Activated effector memory CD4-positive, alpha-beta T cell treated with anti-CD3 and anti-CD28 coated beads, Interleukin-2, amount 50 U/mL, for 16 hours (primary cell): Measurements from ENCODE around the gene TBC1D4.

Experiments
- DNase-seq: peaks from one replicate; pipeline ENCODE4 v3.0.0-alpha.2; 2020

TBC1D4 gene

DNA sequence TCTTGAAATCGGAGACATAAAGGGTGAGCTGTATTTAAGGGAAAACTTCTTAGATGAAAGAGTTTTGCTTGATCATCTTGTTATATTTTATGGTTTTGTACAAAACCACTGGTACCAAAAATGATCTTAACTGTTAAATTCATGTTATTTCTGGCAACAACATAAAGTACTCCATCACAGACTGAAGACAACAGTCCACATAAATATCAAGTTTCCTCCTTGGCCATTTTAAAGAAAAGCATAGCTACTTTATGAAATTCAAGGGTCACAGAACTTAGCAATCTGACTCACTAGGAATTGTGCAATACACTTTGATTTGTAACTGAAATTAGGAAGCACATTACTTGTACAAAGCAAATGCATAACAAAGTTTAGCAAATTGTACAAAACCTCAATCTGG, 66.3 kb downstream of the TBC1D4 start:
- DNase-seq = no peak

DNA sequence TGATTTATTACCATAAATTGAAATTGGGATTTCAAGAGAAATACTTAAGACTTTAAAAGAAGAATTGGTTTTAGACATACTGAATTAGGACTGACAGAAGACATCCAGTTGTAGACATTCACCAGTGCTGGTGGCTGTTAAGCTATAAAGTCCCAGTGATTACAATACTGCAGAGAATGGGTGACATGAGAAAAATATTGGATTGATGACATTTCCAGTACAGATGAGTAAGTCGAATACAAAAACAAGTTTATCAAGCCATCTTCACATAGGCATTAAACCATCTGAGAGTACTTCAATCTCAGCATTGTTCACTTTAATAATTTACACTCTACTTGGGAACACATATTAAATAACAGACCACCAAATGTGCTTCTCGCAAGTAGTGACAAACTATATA, 66.8 kb downstream of the TBC1D4 start:
- DNase-seq = no peak

DNA sequence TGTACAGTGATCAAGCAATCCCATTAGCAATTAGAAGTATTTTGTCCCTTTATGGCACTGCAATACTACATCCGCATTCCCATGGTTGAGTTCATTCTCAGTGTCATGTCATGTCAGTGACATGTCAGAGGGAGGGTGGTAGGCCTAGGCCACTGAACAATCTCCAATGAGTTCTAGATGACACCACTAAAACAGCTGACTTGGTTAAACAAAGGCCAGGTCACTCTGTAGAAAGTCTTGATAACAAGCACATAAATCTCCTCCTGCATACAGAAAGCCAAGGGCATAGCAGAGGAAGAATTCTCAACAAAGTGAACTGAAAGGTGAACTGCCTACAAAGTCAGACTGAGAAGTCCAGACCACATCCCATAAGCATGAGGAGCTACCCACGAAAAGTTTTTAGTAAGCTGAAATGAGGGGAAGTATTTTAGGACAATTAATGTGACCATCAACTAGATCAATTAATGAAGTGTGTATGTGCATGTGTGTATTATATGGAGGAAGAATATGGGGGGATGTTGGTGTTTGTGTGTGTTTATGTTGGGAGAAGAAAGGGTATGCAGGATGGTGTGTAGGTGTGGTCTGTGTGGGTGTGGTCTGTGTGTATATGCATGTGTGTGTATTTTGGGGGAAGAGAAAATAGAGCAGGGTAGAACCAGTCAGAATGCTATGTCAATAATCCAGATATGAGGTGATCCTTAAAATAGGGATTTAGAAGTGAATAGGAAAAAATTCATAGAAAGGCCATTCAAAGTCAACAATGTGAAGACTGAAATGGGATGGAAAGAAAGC, 67.7 kb downstream of the TBC1D4 start:
- no peak for DNase-seq

DNA sequence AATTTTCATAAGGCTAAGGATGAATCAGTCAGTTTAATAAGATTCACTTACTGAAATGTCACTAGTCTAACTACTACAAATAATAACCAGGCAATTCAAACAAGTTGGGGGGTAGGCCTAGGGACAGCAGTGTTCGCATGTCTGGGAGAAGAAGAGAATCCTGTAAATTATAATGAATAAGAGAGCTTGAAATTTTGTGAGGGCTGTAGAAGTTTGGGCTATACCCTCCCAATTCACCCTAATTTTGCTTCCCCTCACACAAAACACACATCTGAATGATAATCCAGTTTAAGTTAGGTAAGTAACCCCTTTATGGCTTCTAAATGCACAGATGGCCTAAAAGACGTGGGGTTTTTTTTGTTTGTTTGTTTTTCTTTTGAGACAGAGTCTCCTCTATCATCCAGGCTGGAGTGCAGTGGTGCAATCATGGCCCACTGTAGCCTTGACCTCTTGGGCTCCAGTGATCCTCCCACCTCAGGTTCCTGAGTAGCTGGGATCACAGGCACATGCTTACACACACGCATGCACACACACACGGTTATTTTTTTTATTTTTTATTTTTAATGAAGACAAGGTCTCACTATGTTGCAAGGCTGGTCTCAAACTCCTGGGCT, 69.9 kb downstream of the TBC1D4 start:
- no peak for DNase-seq

DNA sequence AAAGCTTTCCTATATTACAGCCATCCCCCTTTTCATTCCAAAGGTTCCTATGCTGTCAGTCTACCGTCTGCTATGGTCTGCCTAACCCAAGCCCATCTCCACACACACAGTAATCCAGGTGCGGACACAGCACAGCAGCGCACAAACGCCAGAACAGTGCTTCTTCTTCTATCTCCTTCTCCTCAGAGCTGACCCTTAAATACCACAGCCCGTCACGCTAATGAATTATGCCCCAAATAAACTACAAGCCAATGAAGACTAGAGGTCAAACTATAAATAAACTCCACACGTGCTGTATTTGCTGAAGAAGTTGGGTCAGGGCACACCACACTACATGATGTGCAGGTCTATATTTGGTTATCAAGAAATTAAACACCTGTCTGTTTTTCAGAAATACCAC, 71.8 kb downstream of the TBC1D4 start:
- DNase-seq = no peak

DNA sequence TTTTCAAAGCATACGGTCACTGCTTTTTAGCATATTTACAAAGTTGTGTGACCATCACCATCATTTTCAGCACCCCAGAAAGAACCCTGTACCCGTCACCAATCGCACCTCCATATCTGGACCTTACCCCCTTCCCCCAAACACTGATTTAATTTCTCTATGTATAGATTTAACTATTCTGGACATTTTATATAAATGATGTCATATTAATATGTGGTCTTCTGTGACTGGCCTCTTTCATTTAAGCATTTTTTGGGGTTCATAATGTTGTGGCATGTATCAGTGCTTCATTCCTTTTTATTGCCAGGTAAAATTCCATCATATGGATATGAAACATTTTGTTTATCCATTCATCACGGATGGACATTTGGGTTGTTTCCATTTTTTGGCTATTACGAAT, 74.0 kb downstream of the TBC1D4 start:
- DNase-seq = no peak

DNA sequence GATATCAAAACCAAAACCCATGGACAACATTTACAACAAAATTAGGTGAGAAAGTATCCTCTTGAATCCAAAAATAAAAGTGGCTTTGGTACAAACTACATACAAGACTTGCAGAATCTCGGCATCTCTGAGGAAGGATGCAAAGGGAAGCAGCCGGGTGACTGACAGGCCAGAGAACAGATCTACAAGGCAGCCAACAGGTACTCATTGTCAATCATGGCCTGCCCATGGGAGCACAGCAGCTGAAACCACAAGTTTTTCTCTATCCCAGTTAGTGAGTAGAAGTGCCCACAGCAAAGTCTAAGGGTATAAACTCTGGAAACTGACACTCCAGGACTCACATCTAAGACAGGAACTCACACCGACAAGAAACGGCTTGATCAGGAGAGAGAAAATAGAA, 74.5 kb downstream of the TBC1D4 start:
- no peak for DNase-seq

DNA sequence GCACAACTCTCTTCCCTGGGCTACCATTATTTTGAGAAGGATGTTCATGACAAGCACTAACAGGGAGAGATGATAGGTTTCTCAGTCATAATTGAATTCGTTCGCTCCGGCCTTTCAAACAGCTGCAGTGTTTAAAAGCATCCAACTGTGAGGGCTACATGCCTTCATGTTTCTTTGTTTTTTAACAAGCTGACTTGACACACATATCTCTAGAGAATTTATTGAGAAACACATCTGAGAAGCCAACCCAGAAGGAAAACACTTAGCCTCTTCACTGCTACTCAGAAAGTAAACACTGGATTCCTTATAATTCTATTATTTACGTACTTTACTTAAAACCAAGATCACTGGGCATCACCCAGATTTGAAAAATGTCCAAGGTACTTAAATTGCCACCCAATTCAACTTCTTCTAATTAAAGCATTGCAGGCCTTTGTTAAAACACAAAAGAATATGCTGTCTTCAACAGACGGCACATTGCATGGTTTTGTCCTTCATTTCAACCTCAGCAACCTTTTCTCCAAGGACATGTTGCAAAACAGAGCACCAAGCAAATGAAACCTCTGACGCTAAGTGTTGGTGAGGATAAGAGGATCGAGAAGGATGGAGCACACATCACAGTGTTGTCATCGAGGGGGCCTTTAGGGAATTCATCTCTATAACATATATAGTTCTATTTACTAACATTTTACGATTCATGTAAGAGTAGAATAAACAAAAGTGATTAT, 75.8 kb downstream of the TBC1D4 start:
- no peak for DNase-seq

DNA sequence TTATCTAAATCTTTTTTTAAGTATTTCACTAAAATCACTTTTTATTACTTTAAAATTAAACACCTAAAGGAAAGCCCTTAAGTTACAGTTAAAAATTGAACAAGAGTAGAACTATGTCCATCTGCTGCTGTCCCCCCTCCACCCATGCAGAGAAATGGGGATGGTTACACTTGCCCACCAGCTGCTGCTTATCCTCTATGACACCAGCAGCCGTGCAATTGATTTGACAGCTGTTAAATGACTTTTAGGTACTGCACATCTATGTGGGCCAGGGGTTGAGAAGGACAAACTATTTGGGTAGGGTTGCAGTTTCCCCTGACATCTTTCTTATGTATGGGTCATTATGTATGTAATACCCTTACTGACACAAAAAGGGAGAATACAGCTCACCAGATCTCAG, 77.2 kb downstream of the TBC1D4 start:
- no peak for DNase-seq

DNA sequence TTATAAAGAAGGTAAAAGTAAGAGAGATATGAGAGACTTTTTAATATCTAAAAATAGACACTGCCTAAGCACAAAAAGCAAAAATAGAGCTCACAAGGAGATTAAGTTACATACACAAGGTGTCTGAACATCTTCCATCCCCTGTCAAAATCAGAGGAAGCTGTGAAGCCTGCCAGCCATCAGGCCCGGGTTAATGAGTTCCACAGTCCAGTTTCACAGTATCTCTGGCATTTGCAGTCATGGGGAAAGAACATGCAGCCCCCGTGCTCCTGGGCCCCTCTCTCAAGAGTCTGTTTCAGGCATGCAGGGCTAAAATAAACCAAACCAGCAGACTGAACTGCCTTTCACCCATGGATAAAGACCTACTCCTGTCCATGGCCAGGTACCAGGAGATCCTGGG, 79.2 kb downstream of the TBC1D4 start:
- DNase-seq = no peak

DNA sequence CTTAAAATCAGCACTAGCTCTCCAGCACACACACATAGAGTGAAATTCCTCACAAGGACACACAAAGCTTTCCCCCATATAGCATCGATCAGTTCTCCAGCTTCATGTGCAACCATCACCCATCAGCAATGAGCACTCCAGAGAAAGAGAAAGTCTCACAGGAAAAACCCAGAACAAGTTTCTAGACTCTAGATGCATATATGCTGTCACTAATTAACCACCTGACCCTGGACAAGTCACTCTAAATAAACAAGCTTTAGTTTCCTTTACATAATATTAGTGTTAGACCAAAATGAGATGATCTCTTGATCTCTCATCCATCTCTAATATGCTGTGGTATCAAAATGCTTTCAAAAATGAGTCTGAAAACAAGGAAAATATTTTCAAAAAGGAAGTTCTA, 81.2 kb downstream of the TBC1D4 start:
- DNase-seq = no peak

DNA sequence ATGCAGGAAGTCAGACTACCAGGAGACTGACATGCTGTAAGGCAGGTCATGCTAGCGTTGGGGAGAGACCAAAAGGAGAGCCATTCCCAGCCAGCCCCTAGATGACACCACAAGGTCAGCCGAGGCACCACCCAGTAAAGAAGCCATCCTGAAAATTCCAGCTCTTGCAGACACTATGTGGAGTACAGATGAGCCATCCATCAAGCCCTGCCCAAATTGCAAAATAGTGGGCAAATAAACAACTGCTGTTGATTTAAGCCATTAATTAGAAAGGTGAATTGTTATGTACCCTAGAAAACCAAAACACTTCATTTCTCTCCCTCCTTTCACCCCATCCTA, 82.1 kb downstream of the TBC1D4 start:
- DNase-seq = no peak

DNA sequence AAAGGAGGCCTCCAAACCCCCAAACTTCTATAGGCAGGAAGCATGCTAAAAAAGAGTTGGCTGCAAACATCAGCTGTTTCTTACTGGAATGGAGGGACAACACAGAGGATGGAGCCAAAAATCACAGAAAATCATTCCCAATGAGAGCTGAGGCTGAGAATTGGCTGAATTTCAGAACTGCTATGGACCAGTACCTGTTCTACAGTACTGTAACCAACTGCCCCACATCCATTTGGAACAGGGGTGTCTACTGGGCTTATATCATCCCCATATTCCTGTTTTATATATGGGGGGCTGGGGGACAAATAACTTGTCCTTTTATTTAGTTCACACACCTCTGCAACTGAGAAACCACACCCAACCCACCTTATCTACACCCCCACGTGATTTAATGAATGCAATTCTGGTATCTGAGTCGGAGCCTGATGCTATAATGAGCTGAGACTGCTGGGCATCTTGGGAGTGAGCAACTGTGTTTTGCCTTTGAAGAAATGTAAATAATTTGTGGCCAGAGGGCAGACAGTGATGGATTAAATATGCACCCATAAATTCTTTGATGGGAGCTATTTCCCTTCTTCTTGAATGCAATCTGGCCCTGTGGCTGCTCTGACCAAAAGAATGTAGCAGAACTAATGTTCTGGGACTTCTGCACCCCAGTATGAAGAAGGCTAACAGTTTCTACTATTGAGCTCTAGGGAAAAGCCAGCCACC, 82.6 kb downstream of the TBC1D4 start:
- no peak for DNase-seq

DNA sequence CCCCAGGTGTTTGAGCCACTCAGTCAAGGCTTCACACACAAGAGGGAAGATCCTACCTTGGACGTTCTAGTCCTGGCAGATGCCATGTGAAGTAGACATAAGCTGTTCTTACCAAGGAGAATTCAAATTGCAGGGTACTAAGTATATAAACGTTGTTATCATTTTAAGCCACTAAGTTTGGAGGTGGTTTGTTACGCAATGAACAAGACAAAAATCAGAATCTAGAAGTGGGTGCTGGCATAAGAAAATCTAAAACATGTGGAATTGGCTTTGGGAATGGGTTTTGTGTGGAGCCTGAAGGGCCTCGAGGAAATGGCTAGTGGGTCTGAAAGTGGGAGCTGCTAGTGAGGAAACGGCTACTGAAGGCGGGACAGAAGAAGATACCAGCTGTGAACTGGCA, 83.9 kb downstream of the TBC1D4 start:
- no peak for DNase-seq

DNA sequence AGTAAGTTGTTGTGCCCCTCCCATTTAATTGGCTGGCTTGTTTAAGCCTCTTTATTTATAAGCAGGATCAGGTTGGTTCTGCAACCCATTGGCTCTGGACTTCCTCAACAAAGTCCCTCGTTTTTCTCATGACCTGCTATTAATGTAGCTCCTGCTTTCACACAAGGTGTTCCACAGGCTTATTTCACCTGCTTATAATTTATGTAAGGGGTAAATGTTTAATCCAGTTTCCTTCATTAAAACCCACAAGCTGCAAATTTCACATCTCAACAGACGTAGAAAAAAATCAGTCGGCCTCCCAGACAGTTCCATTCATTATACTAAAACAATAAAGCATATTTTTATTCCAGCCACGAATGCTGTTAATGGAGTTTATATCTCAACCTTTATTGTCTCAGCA, 86.1 kb downstream of the TBC1D4 start:
- DNase-seq = no peak

DNA sequence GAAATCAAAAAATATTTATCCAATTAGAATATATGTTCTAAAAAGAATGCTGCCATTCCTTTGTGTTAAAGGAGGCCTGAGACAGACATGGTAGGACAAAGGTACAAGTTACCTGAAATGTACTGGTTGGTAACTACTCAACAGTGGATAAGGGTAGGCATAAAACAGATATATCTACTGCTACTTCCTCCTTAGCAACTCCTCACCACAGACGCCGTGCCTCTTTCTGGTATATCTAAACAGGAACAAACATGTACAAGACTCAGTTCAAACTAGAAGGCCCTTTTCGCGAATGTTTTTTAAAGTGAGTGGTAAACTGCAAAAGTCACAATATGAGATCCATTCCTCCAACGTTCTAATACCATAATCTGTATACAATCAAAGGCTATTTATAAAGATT, 86.9 kb downstream of the TBC1D4 start:
- DNase-seq = no peak

DNA sequence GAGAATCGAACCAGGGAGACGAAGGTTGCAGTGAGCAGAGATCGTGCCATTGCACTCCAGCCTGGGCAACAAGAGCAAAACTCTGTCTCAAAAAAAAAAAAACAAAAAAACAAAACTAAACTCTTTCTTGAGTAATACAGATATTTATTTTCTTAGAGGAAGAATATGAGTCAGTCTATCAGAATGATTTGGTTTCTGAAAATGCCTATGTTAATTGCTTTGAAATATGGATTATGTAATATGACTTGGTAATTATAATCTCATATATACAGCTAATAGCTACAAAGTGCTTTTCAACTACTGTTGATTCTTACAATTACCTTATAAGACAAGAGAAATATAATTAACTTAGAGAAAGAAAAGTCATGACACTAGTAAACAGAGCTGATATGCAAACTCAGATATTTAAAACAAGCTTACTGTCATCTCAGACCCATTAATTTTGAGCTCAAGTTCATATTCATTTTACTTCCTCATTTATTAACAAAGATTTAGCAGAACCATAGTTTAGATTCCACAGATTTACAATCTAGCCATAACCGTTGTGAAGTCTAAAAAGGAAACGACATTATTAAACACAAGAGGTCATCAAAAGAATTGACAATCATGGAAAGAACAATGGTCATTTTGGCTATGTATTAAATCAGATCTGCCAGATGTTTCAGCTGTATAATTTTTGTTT, 88.0 kb downstream of the TBC1D4 start:
- no peak for DNase-seq

DNA sequence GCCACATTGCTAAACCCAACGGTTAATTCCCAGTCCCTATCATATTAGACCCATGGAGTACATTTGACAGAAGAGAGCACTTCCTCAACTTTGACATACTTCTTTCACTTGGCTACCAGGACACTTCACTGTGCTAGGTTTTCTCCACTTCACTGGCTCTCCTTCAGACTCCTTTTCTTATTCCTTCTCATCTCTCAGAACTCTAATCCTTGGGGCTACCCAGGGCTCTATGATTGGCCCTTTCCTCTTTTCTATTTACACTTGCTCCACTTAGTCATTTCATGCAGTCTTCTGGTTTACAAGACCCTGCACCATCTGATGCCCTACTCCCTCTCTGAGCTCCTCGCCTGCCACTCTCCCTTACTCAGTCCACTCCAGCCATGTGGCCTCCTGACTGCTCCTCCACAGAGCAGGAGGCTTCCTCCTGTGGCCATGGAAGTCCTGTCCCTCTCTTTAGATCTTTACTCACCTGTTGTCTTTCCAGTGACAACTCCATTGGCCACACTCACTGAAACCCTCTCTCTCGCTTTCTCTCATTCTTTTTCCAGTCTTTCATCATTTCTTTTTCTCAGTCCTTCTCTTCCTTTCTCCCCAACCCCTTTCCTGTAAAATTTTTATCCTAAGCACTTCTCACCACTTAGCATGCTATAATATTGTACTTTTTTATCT, 90.4 kb downstream of the TBC1D4 start:
- no peak for DNase-seq

DNA sequence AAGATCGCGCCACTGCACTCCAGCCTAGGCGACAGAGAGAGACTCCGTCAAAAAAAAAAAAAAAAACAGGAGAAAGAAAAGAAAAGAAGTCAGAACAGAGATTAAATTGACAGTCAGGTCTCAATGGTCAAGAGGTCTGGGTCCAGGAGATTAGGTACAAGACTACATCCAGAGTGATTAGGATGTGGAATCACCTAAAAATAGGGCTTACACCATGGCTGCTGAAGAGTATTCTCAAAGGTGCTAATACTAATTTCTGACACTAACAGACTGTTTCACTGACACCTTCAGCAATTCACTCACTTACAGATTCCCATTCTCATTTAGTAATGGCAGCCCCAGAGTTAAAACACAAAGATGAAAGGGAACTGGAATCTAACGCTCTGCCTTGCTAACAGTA, 91.7 kb downstream of the TBC1D4 start:
- no peak for DNase-seq

DNA sequence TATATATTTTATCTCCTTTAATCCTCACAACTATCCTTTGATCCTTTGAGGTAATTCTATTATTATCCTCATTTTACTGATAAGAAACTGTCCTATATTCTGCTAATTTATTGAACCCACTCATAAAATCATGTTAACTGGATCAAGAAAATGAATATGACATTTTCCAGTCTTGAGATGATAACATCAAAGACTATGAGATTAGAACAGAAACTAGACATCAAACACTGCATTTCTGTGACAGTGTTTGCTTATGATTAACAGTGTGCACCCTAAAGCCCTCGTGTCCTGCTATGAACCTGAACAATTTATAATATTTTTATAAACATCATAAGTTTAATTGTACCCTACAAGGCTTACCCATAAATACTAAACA, 96.3 kb downstream of the TBC1D4 start:
- no peak for DNase-seq

DNA sequence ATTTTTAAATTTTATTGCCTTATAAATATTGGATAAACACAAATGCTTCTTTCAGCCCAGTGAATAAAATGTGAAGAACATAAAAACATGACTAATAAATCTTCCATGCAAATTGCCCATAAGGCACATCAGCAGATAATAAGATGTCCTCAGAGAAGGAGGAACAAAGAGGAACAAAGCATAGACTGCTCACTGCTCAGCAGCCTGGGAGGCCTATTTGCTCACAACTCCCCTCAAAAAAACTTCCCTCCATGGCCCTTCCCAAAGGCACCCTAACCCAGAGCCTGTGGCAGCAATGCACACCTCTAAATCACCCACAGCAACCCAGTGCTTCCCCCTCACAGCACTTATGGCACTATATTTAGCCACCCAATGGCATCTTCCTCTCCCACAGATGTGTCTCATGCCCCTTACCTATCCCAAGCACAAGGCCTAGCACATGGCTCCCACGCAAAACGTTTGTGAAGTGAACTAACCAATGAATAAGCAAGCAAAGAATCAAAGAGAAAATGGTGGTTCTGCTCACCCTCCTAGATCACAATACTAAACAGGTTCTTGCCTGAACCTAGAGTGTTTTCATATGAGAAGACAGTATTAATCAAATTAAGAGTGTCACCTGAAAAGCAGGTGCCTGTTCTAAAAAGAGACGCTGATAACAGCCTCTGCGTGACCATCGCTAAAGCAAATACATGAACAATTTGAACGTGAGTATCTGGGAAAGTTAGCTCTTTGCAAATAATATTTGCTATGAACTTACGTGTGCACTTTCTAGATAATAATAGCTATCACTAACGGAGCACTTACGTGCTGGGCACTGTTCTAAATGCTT, 96.9 kb downstream of the TBC1D4 start:
- no peak for DNase-seq
